ENCODE results near the gene RABGGTB.
"Not testable (repeated sequence)": the region's sequence is repeated elsewhere in the genome, so short reads cannot be mapped to it uniquely, and the experiment has no call there.

The RABGGTB gene

GRCh38 chr1:75796376-75797272 lies 10.6 kb downstream of the RABGGTB start, which contains the start of gene MSH4:
Gene MSH4 (plus strand): TSS chr1:75796882. CDS start chr1:75796986, 104 bp downstream.
- no peak for DNase-seq

DNA sequence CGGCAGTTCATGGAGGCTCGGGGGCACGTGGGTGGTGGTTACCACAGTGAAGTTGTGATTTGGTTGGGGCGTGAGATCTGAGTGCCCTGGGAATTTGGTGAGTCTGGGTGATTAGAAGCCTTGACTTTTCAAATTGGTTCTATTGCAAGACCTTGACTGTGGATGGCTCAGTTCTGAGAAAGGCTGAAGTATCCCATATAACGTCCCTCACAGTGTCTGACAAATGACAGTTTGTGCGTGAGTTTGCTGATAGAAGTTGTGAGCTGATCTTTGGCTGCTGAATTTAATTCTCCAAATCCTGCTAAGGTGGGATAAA lies 11.2 kb downstream of the RABGGTB start:
- DNase-seq, result no peak

- DNase-seq, result no peak
These were observed 11.7 kb downstream of the RABGGTB start for GRCh38 chr1:75797606-75798216.

- not testable (repeated sequence) for DNase-seq
These were observed 15.4 kb downstream of the RABGGTB start for GRCh38 chr1:75801480-75801879.

DNA sequence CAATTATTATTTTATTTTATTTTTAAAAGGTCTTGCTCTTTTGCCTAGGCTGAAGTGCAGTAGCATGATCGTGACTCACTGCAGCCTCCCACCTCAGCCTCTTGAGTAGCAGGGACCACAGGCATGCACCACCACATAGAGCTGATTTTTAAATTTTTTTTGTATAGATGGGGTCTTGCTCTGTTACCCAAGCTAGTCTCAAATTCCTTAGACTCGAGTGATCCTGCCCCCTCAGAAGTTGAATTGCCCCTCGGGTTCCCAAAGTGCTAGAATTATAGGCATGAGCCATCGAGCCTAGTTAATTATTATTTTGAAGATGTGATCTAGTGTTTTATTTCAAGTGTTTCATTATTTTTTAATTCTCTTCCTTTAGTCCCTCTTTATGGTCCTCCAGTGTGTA lies 22.9 kb downstream of the RABGGTB start:
- DNase-seq, result no peak

GRCh38 chr1:75810113-75810512 lies 24.1 kb downstream of the RABGGTB start:
- not testable (repeated sequence) for DNase-seq

GRCh38 chr1:75811211-75811981 lies 25.3 kb downstream of the RABGGTB start:
- no peak for DNase-seq

GRCh38 chr1:75812065-75812464 lies 26.0 kb downstream of the RABGGTB start:
- DNase-seq, result no peak

DNA sequence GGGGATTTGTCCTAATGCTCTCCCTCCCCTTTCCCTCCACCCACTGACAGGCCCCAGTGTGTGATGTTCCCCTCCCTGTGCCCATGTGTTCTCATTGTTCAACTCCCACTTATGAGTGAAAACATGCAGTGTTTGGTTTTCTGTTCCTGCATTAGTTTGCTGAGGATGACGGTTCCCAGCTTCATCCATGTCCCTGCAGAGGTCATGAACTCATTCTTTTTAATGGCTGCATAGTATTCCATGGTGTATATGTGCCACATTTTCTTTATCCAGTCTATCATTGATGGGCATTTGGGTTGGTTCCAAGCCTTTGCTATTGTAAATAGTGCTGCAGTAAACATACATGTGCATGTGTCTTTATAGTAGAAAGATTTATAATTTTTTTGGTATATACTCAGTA lies 37.5 kb downstream of the RABGGTB start:
- not testable (repeated sequence) for DNase-seq

- no peak for DNase-seq
These were observed 50.6 kb downstream of the RABGGTB start for GRCh38 chr1:75836528-75837100.

- DNase-seq, result no peak
These were observed 52.0 kb downstream of the RABGGTB start for GRCh38 chr1:75838079-75838478.

GRCh38 chr1:75841421-75841820 lies 55.4 kb downstream of the RABGGTB start:
- no peak for DNase-seq

Data from activated CD4-positive, alpha-beta T cell treated with anti-CD3 and anti-CD28 coated beads, Interleukin-2, amount 50 U/mL, for 1 hour (primary cell).